AG08396 (cell line): Measurements from ENCODE around the gene SLC22A31.
"Not testable (repeated sequence)": the region's sequence is repeated elsewhere in the genome, so short reads cannot be mapped to it uniquely, and the experiment has no call there.

Experiments used
- DNase-seq: peaks from one replicate; pipeline ENCODE4 v3.0.0; 2012; ENCODE audit warnings: low spot score, mixed read lengths

Gene SLC22A31

GRCh38 chr16:89200124-89200849 lies at the start of gene SLC22A31:
Gene SLC22A31, minus strand, starts transcription at chr16:89200537. Its CDS starts 36 bp downstream, at chr16:89200501.
- peak; percentile 20 for DNase-seq

- no peak for DNase-seq
Observed at GRCh38 chr16:89248196-89248982, 48.1 kb upstream of the SLC22A31 start.

- not testable (repeated sequence) for DNase-seq
Observed at GRCh38 chr16:89247734-89248075, 47.4 kb upstream of the SLC22A31 start.

GRCh38 chr16:89246903-89247733 lies 46.8 kb upstream of the SLC22A31 start:
- DNase-seq = peak; percentile 100

- no peak for DNase-seq
Observed at GRCh38 chr16:89246383-89246902, 46.1 kb upstream of the SLC22A31 start.

GRCh38 chr16:89244754-89245153 lies 44.4 kb upstream of the SLC22A31 start:
- no peak for DNase-seq

- not testable (repeated sequence) for DNase-seq
Observed at GRCh38 chr16:89244264-89244663, 43.9 kb upstream of the SLC22A31 start.

- no peak for DNase-seq
Observed at GRCh38 chr16:89243664-89244063, 43.3 kb upstream of the SLC22A31 start.

GRCh38 chr16:89242795-89243200 lies 42.5 kb upstream of the SLC22A31 start:
- no peak for DNase-seq

- peak; percentile 75 for DNase-seq
Observed at GRCh38 chr16:89241187-89242007, 41.1 kb upstream of the SLC22A31 start.

GRCh38 chr16:89237733-89238132 lies 37.4 kb upstream of the SLC22A31 start:
- DNase-seq = no peak

- DNase-seq = no peak
Observed at GRCh38 chr16:89233678-89234490, 33.5 kb upstream of the SLC22A31 start.

GRCh38 chr16:89232107-89232506 lies 31.8 kb upstream of the SLC22A31 start:
- DNase-seq = no peak

GRCh38 chr16:89230255-89230654 lies 29.9 kb upstream of the SLC22A31 start:
- DNase-seq = no peak

GRCh38 chr16:89224665-89225064 lies 24.3 kb upstream of the SLC22A31 start:
- no peak for DNase-seq

- DNase-seq = no peak
Observed at GRCh38 chr16:89222931-89223330, 22.6 kb upstream of the SLC22A31 start.

GRCh38 chr16:89221604-89222003 lies 21.3 kb upstream of the SLC22A31 start:
- DNase-seq = no peak

GRCh38 chr16:89219365-89219764 lies 19.0 kb upstream of the SLC22A31 start:
- DNase-seq = no peak

GRCh38 chr16:89217388-89218191 lies 17.3 kb upstream of the SLC22A31 start, which contains the start of gene ZNF778:
Gene ZNF778, plus strand, starts transcription at chr16:89217703. Its CDS starts 3,425 bp downstream, at chr16:89221128.
- DNase-seq = peak; percentile 95

GRCh38 chr16:89217138-89217387 lies 16.7 kb upstream of the SLC22A31 start:
- DNase-seq = no peak
